GM12874 (cell line): ENCODE results near the gene ADPRH.

ENCODE experiments used
- CTCF ChIP-seq: IDR thresholded peaks from 2 replicates; pipeline ENCODE4 v1.5.1; 2011; ENCODE audit warnings: low read depth, mild to moderate bottlenecking, control low read depth, low read length, moderate library complexity; ENCODE audit not compliant: insufficient read depth

Gene ADPRH

GRCh38 chr3:119579366-119580066 is at the start of gene ADPRH:
ADPRH (plus strand) TSS chr3:119579492; CDS start chr3:119582170, 2,678 bp downstream.
- no peak for TF ChIP-seq CTCF

- TF ChIP-seq CTCF: no peak
Measured at GRCh38 chr3:119529883-119530282, 49.4 kb upstream of the ADPRH start.

GRCh38 chr3:119530456-119530855 is 48.8 kb upstream of the ADPRH start:
- no peak for TF ChIP-seq CTCF

GRCh38 chr3:119531151-119531550 is 48.1 kb upstream of the ADPRH start:
- no peak for TF ChIP-seq CTCF

GRCh38 chr3:119534296-119534695 is 45.0 kb upstream of the ADPRH start:
- no peak for TF ChIP-seq CTCF

- TF ChIP-seq CTCF: no peak
Measured at GRCh38 chr3:119536757-119537156, 42.5 kb upstream of the ADPRH start.

GRCh38 chr3:119538772-119539171 is 40.5 kb upstream of the ADPRH start:
- TF ChIP-seq CTCF: no peak
